Measurements from ENCODE around the gene FOXO3.
"Not testable (repeated sequence)": the region's sequence is repeated elsewhere in the genome, so short reads cannot be mapped to it uniquely, and the experiment has no call there.

DNA sequence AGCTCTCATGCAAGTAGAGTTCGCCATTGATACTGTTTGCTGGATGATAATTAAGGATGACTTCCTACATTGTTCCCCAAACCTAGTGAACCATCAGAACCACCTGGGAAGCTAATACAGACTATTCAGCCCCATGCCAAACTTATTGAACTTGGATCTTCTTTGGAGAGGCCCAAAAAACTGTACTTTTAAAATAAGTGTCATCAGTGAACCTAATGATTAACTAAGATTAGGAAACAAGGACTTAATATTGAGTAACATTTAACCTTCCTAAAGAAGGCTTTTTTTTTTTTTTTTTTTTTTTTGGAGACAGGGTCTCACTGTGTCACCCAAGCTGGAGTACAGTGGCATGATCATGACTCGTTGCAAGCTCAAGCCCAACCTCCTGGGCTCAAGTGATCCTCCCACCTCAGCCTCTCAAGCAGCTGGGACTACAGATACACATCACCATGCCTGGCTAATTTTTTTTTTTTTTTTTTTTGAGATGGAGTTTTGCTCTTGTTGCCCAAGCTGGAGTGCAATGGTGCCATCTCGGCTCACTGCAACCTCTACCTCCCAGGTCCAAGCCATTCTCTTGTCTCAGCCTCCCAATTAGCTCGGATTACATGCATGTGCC lies 24.7 kb upstream of the FOXO3 start:
- TF ChIP-seq, protein P1, sequence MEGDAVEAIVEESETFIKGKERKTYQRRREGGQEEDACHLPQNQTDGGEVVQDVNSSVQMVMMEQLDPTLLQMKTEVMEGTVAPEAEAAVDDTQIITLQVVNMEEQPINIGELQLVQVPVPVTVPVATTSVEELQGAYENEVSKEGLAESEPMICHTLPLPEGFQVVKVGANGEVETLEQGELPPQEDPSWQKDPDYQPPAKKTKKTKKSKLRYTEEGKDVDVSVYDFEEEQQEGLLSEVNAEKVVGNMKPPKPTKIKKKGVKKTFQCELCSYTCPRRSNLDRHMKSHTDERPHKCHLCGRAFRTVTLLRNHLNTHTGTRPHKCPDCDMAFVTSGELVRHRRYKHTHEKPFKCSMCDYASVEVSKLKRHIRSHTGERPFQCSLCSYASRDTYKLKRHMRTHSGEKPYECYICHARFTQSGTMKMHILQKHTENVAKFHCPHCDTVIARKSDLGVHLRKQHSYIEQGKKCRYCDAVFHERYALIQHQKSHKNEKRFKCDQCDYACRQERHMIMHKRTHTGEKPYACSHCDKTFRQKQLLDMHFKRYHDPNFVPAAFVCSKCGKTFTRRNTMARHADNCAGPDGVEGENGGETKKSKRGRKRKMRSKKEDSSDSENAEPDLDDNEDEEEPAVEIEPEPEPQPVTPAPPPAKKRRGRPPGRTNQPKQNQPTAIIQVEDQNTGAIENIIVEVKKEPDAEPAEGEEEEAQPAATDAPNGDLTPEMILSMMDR (IDR thresholded peaks at IDR 0.05) = not testable (repeated sequence)
- not testable (repeated sequence) for TF ChIP-seq POLR2A (IDR thresholded peaks at IDR 0.05)

Data from prostate gland (tissue), 2 donors.